Stimulated activated CD8-positive, alpha-beta memory T cell treated with anti-CD3 and anti-CD28 coated beads, Interleukin-7, amount 100 ng/mL, for 24 hours (primary cell): ENCODE results near the gene ADGRG6.
"Not testable (repeated sequence)": the region's sequence is repeated elsewhere in the genome, so short reads cannot be mapped to it uniquely, and the experiment has no call there.

Experiments
- DNase-seq: peaks from one replicate; pipeline ENCODE4 v3.0.0-alpha.2; 2020; ENCODE audit warnings: low read depth

ADGRG6 gene

GRCh38 chr6:142446576-142446975, 144.8 kb downstream of the ADGRG6 start:
- no peak for DNase-seq

DNA sequence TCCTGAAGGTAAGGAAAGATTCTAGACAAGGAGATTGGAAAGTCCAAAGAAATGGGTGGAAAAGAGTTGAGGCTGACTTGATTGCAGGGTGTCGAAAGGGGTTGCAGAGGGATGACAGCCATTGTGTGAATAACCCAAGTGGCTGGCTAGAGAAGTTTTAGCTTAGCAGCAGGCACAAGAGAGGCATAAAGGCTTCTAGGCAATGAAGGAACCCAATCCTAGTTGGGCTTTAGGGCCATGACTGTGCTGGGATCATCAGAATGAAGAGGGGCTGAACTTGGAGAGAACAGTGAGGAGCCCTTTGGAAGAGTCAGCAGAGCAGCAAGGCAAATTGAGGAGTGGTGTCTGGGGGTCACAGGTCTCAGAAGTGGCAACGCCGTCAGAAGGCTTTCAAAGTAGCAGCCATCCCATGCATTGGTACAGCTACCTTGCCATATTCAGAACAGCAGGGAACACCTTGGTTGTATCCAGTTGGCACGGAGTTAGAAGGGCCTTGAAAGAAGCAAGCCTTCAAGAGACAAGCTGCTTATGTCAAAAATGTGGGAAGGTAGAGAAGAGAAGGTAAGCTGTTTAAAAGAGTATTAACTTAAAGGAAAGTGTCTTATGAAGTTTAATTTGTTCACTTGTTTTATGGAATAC, 146.4 kb downstream of the ADGRG6 start:
- no peak for DNase-seq

GRCh38 chr6:142450856-142451255, 149.0 kb downstream of the ADGRG6 start:
- DNase-seq = not testable (repeated sequence)

DNA sequence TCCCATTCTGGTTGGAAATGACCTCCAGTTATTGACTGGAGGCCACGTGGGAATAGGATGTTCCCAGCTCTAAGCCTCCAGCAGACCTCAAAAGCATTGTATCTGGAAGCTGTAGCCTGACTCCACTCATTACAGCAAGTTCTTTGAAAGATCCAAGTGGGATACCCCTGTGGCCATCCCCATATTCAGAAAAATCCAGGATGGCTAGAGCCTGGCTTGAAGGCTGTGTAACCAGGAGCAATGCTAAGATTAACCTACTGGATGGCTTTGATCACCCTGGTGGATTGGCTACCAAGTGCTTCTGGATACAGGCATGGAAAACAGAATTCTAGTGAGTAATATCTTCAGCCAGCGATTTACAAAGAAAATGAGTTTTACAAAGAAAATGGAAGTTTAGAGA, 151.2 kb downstream of the ADGRG6 start:
- DNase-seq = no peak

- not testable (repeated sequence) for DNase-seq
Observed at GRCh38 chr6:142454196-142454595, 152.4 kb downstream of the ADGRG6 start.

DNA sequence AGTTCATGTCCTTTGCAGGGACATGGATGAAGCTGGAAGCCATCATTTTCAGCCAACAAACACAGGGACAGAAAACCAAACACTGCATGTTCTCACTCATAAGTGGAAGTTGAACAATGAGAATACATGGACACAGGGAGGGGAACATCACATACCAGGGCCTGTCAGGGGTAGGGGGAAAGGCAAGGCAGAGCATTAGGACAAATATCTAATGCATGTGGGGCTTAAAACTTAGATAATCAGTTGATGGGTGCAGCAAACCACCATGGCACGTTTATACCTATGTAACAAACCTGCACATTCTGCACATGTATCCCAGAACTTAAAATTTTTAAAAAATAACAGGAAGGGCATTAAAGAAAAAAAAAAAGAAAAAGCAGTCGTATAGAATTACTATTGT, 153.0 kb downstream of the ADGRG6 start:
- DNase-seq = not testable (repeated sequence)

GRCh38 chr6:142455957-142456589, 154.3 kb downstream of the ADGRG6 start:
- DNase-seq = no peak

- DNase-seq = no peak
Observed at GRCh38 chr6:142457638-142458406, 156.0 kb downstream of the ADGRG6 start.

DNA sequence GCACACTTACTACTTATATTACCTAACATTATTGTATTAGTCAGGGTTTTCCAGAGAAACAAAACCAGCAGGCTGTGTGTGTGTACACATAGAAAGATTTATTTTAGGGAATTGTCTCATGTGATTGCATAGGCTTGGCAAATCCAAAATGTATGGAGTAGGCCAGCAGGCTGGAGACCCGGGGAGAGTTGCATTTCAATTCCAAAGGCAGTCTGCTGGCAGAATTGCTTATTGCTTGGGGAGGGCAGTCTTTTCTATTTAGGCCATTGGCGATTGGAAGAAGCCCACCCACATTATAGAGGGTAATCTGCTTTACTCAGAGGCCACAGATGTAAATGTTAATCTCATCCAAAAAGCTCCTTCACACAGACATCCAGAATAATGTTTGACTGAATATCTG, 157.0 kb downstream of the ADGRG6 start:
- no peak for DNase-seq

- DNase-seq = no peak
Observed at GRCh38 chr6:142459271-142459670, 157.5 kb downstream of the ADGRG6 start.

- no peak for DNase-seq
Observed at GRCh38 chr6:142462260-142462659, 160.5 kb downstream of the ADGRG6 start.

GRCh38 chr6:142463988-142464387, 162.2 kb downstream of the ADGRG6 start:
- DNase-seq = no peak

- DNase-seq = no peak
Observed at GRCh38 chr6:142469220-142469619, 167.4 kb downstream of the ADGRG6 start.

DNA sequence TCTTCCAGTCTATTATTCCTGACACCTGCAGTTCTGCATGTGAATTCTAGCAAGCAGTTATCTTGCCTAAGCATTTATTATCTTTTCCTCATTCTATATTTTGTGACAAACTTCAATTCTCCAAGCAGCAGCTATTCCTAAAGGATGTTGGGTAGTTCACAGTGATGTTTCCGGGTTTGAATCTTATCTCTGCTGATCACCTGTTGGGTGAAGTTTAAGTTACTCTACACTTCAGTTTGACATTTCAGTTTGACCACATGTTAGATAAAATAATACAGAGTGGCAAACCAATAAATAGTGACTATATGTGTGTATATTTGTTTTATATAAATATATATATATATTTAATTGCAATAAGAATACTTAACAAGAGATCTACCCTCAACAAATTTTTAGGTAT, 168.6 kb downstream of the ADGRG6 start:
- no peak for DNase-seq

GRCh38 chr6:142474531-142475289, 172.9 kb downstream of the ADGRG6 start:
- DNase-seq = no peak

DNA sequence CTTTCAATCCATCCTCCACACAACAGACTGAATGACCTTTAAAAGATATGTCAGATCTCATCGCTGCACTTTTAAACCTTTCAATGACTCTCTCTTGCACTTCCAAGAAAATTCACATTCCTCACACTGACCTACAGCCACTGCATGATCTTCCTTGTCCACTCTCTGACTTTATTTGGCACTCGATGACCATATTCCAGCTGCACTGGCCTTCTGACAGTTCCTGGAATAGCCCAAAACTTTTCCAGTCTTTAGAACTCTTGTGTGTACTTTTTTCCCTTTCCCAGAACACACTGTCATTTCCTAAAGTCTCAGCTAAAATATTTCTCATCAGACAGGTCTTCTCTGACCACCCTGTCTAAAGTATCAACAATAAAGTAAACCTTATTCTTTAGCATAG, 174.6 kb downstream of the ADGRG6 start:
- no peak for DNase-seq

GRCh38 chr6:142478117-142478516, 176.3 kb downstream of the ADGRG6 start:
- DNase-seq = no peak

DNA sequence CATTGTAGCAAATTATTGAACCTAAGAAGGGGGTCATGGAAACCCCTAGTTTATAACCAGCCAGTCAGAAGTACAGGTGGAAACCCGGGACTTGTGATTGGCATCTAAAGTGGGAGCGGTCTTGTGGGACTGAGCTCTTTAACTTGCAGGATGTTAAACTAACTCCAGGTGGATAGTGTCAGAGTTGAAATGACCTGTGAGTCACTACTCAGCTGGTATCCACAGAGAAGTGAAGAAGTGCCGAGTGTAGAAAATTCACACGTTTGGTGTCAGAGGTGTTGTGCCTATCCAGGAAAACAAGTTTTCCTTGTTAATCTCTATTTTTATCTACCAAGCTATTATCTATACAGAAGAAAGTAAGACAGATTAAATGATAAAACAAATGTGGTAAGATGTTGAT, 179.7 kb downstream of the ADGRG6 start:
- DNase-seq = no peak

DNA sequence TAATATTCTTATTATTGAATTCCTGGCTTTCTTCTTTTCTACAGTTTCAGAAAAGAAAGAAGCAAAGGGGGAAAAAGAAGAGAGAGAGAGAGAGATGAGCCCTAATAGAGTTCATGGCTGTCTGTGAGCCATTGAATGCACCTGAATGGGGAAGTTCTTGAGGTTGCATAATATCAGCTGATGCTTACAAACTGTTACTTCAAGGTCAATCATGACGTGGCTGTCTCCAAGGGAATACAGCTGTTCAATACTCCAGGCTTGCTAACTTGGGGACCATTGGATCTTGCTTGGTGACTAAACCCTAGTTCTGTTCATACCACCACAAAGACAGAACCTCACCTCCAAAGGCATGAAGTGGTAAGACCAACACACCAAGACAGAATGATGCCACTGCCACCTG, 180.4 kb downstream of the ADGRG6 start:
- DNase-seq = no peak

DNA sequence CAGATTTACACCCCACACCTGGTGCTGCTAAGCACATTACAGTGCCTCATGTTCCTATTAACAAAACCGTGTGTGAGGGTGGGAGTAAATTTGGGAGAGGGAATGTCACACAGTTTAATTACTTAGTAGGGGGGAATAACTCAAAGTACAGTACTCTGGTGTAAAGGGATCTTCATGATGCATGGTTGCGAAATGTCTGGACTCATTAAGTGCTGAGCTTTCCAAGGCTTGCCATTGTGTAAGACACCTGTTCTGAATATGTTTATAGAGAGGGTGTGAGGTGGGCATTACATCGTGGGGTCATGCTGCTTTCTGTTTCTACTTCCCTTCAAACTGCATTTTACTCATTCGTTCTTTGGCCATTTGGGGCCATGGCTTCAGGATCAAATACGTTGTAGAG, 181.2 kb downstream of the ADGRG6 start:
- DNase-seq = no peak

- no peak for DNase-seq
Observed at GRCh38 chr6:142485256-142485655, 183.4 kb downstream of the ADGRG6 start.
